ENCODE data around the gene CRYZ.

DNA sequence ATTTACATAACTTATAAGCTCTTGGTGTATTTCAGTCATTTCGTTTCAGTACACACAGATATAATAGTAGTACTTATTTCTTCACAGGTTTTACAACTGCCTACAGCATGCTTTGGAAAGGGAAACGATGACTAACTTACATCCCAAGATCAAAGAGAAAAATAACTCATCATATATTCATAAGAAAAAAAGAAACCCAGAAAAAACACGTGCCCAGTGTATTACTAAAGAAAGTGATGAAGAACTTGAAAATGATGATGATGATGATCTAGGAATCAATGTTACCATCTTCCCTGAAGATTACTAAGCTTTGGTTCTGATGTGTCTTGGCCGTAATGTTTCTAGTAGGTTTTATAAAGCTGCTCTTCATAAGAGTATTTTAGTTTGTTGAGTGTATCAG, 31.0 kb upstream of the CRYZ start:
- TF ChIP-seq, protein P1, sequence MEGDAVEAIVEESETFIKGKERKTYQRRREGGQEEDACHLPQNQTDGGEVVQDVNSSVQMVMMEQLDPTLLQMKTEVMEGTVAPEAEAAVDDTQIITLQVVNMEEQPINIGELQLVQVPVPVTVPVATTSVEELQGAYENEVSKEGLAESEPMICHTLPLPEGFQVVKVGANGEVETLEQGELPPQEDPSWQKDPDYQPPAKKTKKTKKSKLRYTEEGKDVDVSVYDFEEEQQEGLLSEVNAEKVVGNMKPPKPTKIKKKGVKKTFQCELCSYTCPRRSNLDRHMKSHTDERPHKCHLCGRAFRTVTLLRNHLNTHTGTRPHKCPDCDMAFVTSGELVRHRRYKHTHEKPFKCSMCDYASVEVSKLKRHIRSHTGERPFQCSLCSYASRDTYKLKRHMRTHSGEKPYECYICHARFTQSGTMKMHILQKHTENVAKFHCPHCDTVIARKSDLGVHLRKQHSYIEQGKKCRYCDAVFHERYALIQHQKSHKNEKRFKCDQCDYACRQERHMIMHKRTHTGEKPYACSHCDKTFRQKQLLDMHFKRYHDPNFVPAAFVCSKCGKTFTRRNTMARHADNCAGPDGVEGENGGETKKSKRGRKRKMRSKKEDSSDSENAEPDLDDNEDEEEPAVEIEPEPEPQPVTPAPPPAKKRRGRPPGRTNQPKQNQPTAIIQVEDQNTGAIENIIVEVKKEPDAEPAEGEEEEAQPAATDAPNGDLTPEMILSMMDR (IDR thresholded peaks at IDR 0.05), result no peak
- TF ChIP-seq POLR2A (IDR thresholded peaks at IDR 0.05) (no peak), POLR2AphosphoS5 (IDR thresholded peaks at IDR 0.05) (no peak)

All from upper lobe of left lung (tissue), 4 donors.